GM19395 (cell line): ENCODE measurements around the gene GGT6.

Experiments
- ATAC-seq: cut with Tn5 transposase; IDR thresholded peaks from one replicate; pipeline ENCODE4 v1.9.1; 2021; ENCODE audit warnings: mild to moderate bottlenecking, moderate library complexity; ENCODE audit not compliant: unreplicated experiment

GGT6 gene

GRCh38 chr17:4554441-4554996, 5.9 kb downstream of the GGT6 start:
- no peak for ATAC-seq

GRCh38 chr17:4553669-4554068, 6.7 kb downstream of the GGT6 start:
- ATAC-seq: no peak

- no peak for ATAC-seq
These were observed 8.4 kb downstream of the GGT6 start for GRCh38 chr17:4551796-4552525.

- ATAC-seq: no peak
These were observed 9.2 kb downstream of the GGT6 start for GRCh38 chr17:4551141-4551540.

GRCh38 chr17:4550534-4551039, 9.8 kb downstream of the GGT6 start:
- no peak for ATAC-seq

- ATAC-seq: no peak
These were observed 10.4 kb downstream of the GGT6 start for GRCh38 chr17:4549781-4550533.

GRCh38 chr17:4548721-4549531, 11.5 kb downstream of the GGT6 start:
- no peak for ATAC-seq

GRCh38 chr17:4548061-4548461, 12.3 kb downstream of the GGT6 start:
- no peak for ATAC-seq

GRCh38 chr17:4547118-4547906, 13.1 kb downstream of the GGT6 start:
- no peak for ATAC-seq

- ATAC-seq: no peak
These were observed 15.0 kb downstream of the GGT6 start for GRCh38 chr17:4545217-4545951.

GRCh38 chr17:4544951-4545216, 15.5 kb downstream of the GGT6 start:
- ATAC-seq: no peak

GRCh38 chr17:4544135-4544950, 16.0 kb downstream of the GGT6 start:
- no peak for ATAC-seq

- no peak for ATAC-seq
These were observed 16.8 kb downstream of the GGT6 start for GRCh38 chr17:4543557-4544026.

- ATAC-seq: no peak
These were observed 17.6 kb downstream of the GGT6 start for GRCh38 chr17:4542726-4543191.

GRCh38 chr17:4542003-4542725, 18.2 kb downstream of the GGT6 start:
- no peak for ATAC-seq

GRCh38 chr17:4541328-4542002, 18.9 kb downstream of the GGT6 start:
- no peak for ATAC-seq

- no peak for ATAC-seq
These were observed 19.6 kb downstream of the GGT6 start for GRCh38 chr17:4540687-4541327.
